ENCODE results near the gene TMEM11.
"Not testable (repeated sequence)": the region's sequence is repeated elsewhere in the genome, so short reads cannot be mapped to it uniquely, and the experiment has no call there.

DNA sequence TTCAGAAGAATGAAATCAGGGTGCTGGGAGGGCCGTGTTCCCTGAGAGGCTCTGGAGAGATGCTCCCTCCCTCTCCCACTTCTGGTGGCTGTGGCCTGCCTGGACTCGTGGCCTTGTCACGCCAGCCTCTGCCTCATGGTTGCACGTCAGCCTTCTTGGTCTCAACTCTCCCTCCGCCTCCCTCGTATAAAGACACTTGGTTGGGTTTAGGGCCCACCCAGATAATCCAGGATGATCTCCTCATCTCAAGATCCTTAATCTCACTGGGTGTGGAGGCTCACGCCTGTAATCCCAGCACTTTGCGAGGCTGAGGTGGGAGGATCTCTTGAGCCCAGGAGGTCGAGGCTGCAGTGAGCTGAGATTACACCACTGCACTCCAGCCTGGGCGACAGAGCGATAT is 13.3 kb upstream of the TMEM11 start:
- TF ChIP-seq EZH2 (IDR thresholded peaks at IDR 0.05; ENCODE audit: borderline replicate concordance, low read depth, low read length, poor library complexity, severe bottlenecking): not testable (repeated sequence)
- TF ChIP-seq, protein P1, sequence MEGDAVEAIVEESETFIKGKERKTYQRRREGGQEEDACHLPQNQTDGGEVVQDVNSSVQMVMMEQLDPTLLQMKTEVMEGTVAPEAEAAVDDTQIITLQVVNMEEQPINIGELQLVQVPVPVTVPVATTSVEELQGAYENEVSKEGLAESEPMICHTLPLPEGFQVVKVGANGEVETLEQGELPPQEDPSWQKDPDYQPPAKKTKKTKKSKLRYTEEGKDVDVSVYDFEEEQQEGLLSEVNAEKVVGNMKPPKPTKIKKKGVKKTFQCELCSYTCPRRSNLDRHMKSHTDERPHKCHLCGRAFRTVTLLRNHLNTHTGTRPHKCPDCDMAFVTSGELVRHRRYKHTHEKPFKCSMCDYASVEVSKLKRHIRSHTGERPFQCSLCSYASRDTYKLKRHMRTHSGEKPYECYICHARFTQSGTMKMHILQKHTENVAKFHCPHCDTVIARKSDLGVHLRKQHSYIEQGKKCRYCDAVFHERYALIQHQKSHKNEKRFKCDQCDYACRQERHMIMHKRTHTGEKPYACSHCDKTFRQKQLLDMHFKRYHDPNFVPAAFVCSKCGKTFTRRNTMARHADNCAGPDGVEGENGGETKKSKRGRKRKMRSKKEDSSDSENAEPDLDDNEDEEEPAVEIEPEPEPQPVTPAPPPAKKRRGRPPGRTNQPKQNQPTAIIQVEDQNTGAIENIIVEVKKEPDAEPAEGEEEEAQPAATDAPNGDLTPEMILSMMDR (conservative IDR thresholded peaks at IDR 0.05; ENCODE audit: low read depth, low read length): not testable (repeated sequence)
